ENCODE data around the gene TMEM170B.

DNA sequence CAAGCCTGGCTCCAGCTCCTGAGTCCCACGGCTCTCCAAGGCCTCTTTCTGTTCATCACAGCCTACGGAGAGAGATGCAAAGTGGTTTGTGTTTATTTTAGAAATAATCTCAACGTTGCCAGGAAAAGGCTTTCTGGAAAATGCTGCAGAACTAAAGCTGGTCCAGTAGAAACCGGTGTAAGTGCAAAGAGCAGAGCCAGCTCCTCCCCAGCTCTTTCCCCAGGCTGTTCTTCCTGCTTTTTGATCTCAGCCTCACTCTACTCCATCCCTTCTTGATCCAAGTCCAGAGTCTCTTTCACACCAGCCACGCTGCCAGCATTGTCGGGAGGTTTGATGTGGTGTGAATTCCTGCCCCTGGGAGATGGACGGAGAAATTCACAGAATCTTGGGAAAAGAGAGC lies 69.8 kb downstream of the TMEM170B start:
- TF ChIP-seq EZH2phosphoT487 (IDR thresholded peaks at IDR 0.05; ENCODE audit: insufficient read depth, low read depth) = no peak
- TF ChIP-seq EZH2 (IDR thresholded peaks at IDR 0.05; ENCODE audit: insufficient read depth, poor library complexity, severe bottlenecking) = no peak
